Endodermal cell (in vitro differentiated cells): ENCODE measurements around the gene COPZ1. TPM values are rescaled to one million over a fixed set of nuclear protein-coding genes. Genes with fewer than 3 reads are reported as not detected.

ENCODE experiments used
- DNase-seq: peaks from one replicate; pipeline ENCODE4 v3.0.0-alpha.2; 2017
- H3K27ac ChIP-seq: 2 replicates; pipeline ENCODE4 v1.5.1; 2013; ENCODE audit warnings: mild to moderate bottlenecking, low read depth, low read length, moderate library complexity
- H3K27me3 ChIP-seq: 2 replicates; pipeline ENCODE4 v1.6.1; 2013; ENCODE audit warnings: mild to moderate bottlenecking, low read length, moderate library complexity; ENCODE audit not compliant: insufficient read depth, control insufficient read depth, poor library complexity, severe bottlenecking
- H3K36me3 ChIP-seq: 2 replicates; pipeline ENCODE4 v1.7.0; 2013; ENCODE audit warnings: mild to moderate bottlenecking, low read length, moderate library complexity; ENCODE audit not compliant: control insufficient read depth, insufficient read depth
- H3K4me1 ChIP-seq: one replicate; pipeline ENCODE4 v1.7.0; 2013; ENCODE audit warnings: low read length; ENCODE audit not compliant: control insufficient read depth, insufficient read depth
- H3K4me3 ChIP-seq: 2 replicates; pipeline ENCODE4 v1.5.1; 2013; ENCODE audit warnings: mild to moderate bottlenecking, low read length, moderate library complexity
- H3K9ac ChIP-seq: 2 replicates; pipeline ENCODE4 v1.6.1; 2013; ENCODE audit warnings: mild to moderate bottlenecking, low read length, moderate library complexity; ENCODE audit not compliant: poor library complexity, severe bottlenecking; ENCODE audit errors: extremely low read depth
- H3K9me3 ChIP-seq: 2 replicates; pipeline ENCODE4 v1.6.1; 2013; ENCODE audit warnings: mild to moderate bottlenecking, low read length, moderate library complexity; ENCODE audit not compliant: control insufficient read depth
- H3K27ac Mint-ChIP-seq: 2 replicates; pipeline ENCODE4 v1.8.0; 2020; ENCODE audit warnings: mixed read lengths
- H3K27me3 Mint-ChIP-seq: 2 replicates; pipeline ENCODE4 v1.8.0; 2021; ENCODE audit warnings: mild to moderate bottlenecking, mixed read lengths; ENCODE audit not compliant: insufficient read depth
- H3K36me3 Mint-ChIP-seq: 2 replicates; pipeline ENCODE4 v1.8.0; 2020; ENCODE audit warnings: low read depth, mixed read lengths
- H3K4me1 Mint-ChIP-seq: 2 replicates; pipeline ENCODE4 v1.8.0; 2020; ENCODE audit warnings: mixed read lengths
- H3K4me3 Mint-ChIP-seq: 2 replicates; pipeline ENCODE4 v1.8.0; 2020; ENCODE audit warnings: mild to moderate bottlenecking, moderate library complexity, mixed read lengths
- H3K9me3 Mint-ChIP-seq: 2 replicates; pipeline ENCODE4 v1.8.0; 2020; ENCODE audit warnings: mild to moderate bottlenecking, mixed read lengths
- CTCF ChIP-seq: fragments of 200-600 bp; sonication (generic); conservative IDR thresholded peaks from 2 replicates; pipeline ENCODE4 v1.5.0; 2021; ENCODE audit warnings: antibody characterized with exemption, mild to moderate bottlenecking
- WGBS, 2 experiments: methylation state at CpG; one replicate each; pipeline versions ENCODE4 v1.1.5 to v1.1.7; 2013; ENCODE audit warnings: missing lambda C conversion rate in 2 of 2, mixed read lengths in 1 of 2; ENCODE audit not compliant: insufficient coverage in 1 of 2, insufficient read length in 1 of 2; 5-methylcytosine and 5-hydroxymethylcytosine counted together
- total RNA-seq, 2 donors: library from RNA; stranded (reverse); fragmentation: NEBNext Ultra II Directional in 1 of 2; extraction: Animal tissue kit (Norgen Biotek cat#: 25700) in 1 of 2; gene quantifications; 2 replicates in 1 of 2; 3 replicates in 1 of 2; pipeline ENCODE4 v1.2.1, GENCODE V29; 2021

COPZ1 gene
- total RNA-seq, 2 donors from 2014 or later = 153 to 183 TPM

GRCh38 chr12:54389607-54390175 lies 64.8 kb downstream of the COPZ1 start:
- peaks cover 15% of the 10 kb centered on the region for H3K36me3 Mint-ChIP-seq
- H3K27ac Mint-ChIP-seq = peak overlapping the region; percentile 26
- 86 to 93% methylated on average over 3 to 5 of the region's 5 CpGs for WGBS, 2 experiments
- H3K4me1 ChIP-seq = peaks cover 22% of the 10 kb centered on the region
- peaks cover 18% of the 10 kb centered on the region for H3K27me3 Mint-ChIP-seq
- H3K9me3 Mint-ChIP-seq = no peaks in the 10 kb centered on the region
- TF ChIP-seq CTCF = no peak
- H3K9ac ChIP-seq = no peak overlapping the region
- peak overlapping the region; percentile 72 for H3K4me3 Mint-ChIP-seq
- H3K4me3 ChIP-seq = peak overlapping the region; percentile 83
- H3K27ac ChIP-seq = no peak overlapping the region
- H3K27me3 ChIP-seq = no peaks in the 10 kb centered on the region
- H3K36me3 ChIP-seq = peaks cover 13% of the 10 kb centered on the region
- peaks cover 59% of the 10 kb centered on the region for H3K4me1 Mint-ChIP-seq
- DNase-seq = no peak
- no peaks in the 10 kb centered on the region for H3K9me3 ChIP-seq

GRCh38 chr12:54390176-54390667 lies 65.3 kb downstream of the COPZ1 start:
- H3K27ac ChIP-seq = no peak overlapping the region
- TF ChIP-seq CTCF = no peak
- Mint-ChIP-seq H3K9me3 (no peaks in the 10 kb centered on the region), H3K4me3 (peak overlapping the region; percentile 72), H3K4me1 (peaks cover 54% of the 10 kb centered on the region), H3K27me3 (peaks cover 18% of the 10 kb centered on the region), H3K27ac (no peak overlapping the region), H3K36me3 (peaks cover 20% of the 10 kb centered on the region)
- H3K9me3 ChIP-seq = no peaks in the 10 kb centered on the region
- peak overlapping the region; percentile 83 for H3K4me3 ChIP-seq
- peaks cover 18% of the 10 kb centered on the region for H3K36me3 ChIP-seq
- WGBS, 2 experiments = 33% methylated on average over 1 of the region's 7 CpGs; no CpG with 5 or more reads in 1 of the 2 experiments
- peaks cover 17% of the 10 kb centered on the region for H3K4me1 ChIP-seq
- no peak overlapping the region for H3K9ac ChIP-seq
- H3K27me3 ChIP-seq = no peaks in the 10 kb centered on the region
- DNase-seq = peak; percentile 80

GRCh38 chr12:54390668-54391551 lies 66.0 kb downstream of the COPZ1 start:
- H3K27ac ChIP-seq = peak overlapping the region; percentile 37
- H3K36me3 ChIP-seq = peaks cover 23% of the 10 kb centered on the region
- Mint-ChIP-seq H3K27ac (no peak overlapping the region), H3K4me3 (peak overlapping the region; percentile 72), H3K36me3 (peaks cover 27% of the 10 kb centered on the region), H3K9me3 (no peaks in the 10 kb centered on the region), H3K4me1 (peaks cover 49% of the 10 kb centered on the region), H3K27me3 (peaks cover 18% of the 10 kb centered on the region)
- H3K9ac ChIP-seq = no peak overlapping the region
- H3K4me1 ChIP-seq = peaks cover 12% of the 10 kb centered on the region
- H3K4me3 ChIP-seq = peak overlapping the region; percentile 83
- peak; percentile 96 for DNase-seq
- TF ChIP-seq CTCF = peak; percentile 60
- H3K27me3 ChIP-seq = no peaks in the 10 kb centered on the region
- 2 to 3% methylated on average over 12 to 46 of the region's 51 CpGs for WGBS, 2 experiments
- H3K9me3 ChIP-seq = no peaks in the 10 kb centered on the region
